GM18505 (cell line): ENCODE results near the gene DNAH1.
"Not testable (repeated sequence)": the region's sequence is repeated elsewhere in the genome, so short reads cannot be mapped to it uniquely, and the experiment has no call there.

Experiments used
- ATAC-seq: cut with Tn5 transposase; IDR thresholded peaks from one replicate; pipeline ENCODE4 v1.9.1; 2021; ENCODE audit not compliant: unreplicated experiment
- POLR2A ChIP-seq: IDR thresholded peaks from 4 replicates; pipeline ENCODE4 v1.6.1; 2011; ENCODE audit warnings: borderline replicate concordance; ENCODE audit not compliant: insufficient read depth, insufficient read length; ENCODE audit errors: extremely low read depth

The DNAH1 gene

GRCh38 chr3:52281981-52282801 lies 33.9 kb upstream of the DNAH1 start:
- TF ChIP-seq POLR2A = no peak
- no peak for ATAC-seq

GRCh38 chr3:52283306-52283705 lies 32.8 kb upstream of the DNAH1 start:
- ATAC-seq = no peak
- no peak for TF ChIP-seq POLR2A

GRCh38 chr3:52284051-52284450 lies 32.1 kb upstream of the DNAH1 start:
- ATAC-seq = not testable (repeated sequence)

GRCh38 chr3:52286777-52287110 lies 29.4 kb upstream of the DNAH1 start:
- TF ChIP-seq POLR2A = no peak
- ATAC-seq = no peak

- ATAC-seq = no peak
- TF ChIP-seq POLR2A = no peak
Observed at GRCh38 chr3:52288674-52289073, 27.4 kb upstream of the DNAH1 start.

- ATAC-seq = no peak
- TF ChIP-seq POLR2A = peak; percentile 8
Observed at GRCh38 chr3:52289338-52289746, 26.8 kb upstream of the DNAH1 start.

GRCh38 chr3:52289747-52290595 lies 26.1 kb upstream of the DNAH1 start:
- TF ChIP-seq POLR2A = no peak
- ATAC-seq = no peak

- TF ChIP-seq POLR2A = no peak
- ATAC-seq = no peak
Observed at GRCh38 chr3:52290596-52291507, 25.3 kb upstream of the DNAH1 start.

- no peak for TF ChIP-seq POLR2A
- ATAC-seq = no peak
Observed at GRCh38 chr3:52291508-52292181, 24.5 kb upstream of the DNAH1 start.

GRCh38 chr3:52292247-52293065 lies 23.7 kb upstream of the DNAH1 start:
- no peak for ATAC-seq
- no peak for TF ChIP-seq POLR2A

GRCh38 chr3:52293491-52294319 lies 22.4 kb upstream of the DNAH1 start:
- no peak for TF ChIP-seq POLR2A
- ATAC-seq = no peak
